DOHH2 (cell line): ENCODE measurements around the gene B4GAT1.

Source experiments
- H3F3A ChIP-seq: fragments of 200-600 bp; sonication (generic), shearing (Covaris generic); 2 replicates; pipeline ENCODE4 v1.6.0; 2016; ENCODE audit warnings: antibody characterized with exemption, mild to moderate bottlenecking; ENCODE audit not compliant: control insufficient read depth, insufficient read depth
- H3K27ac ChIP-seq: fragments of 200-600 bp; sonication (generic); 2 replicates; pipeline ENCODE4 v1.5.1; 2014; ENCODE audit warnings: low read depth, mild to moderate bottlenecking, low read length, moderate library complexity
- H3K27me3 ChIP-seq: fragments of 200-600 bp; sonication (generic); 2 replicates; pipeline ENCODE4 v1.6.1; 2014; ENCODE audit warnings: mild to moderate bottlenecking, low read length, mixed read lengths; ENCODE audit not compliant: control insufficient read depth
- H3K36me3 ChIP-seq: fragments of 200-600 bp; sonication (generic); 2 replicates; pipeline ENCODE4 v1.6.1; 2014; ENCODE audit warnings: mild to moderate bottlenecking, low read length, moderate library complexity, mixed read lengths; ENCODE audit not compliant: control insufficient read depth
- H3K4me1 ChIP-seq: fragments of 200-600 bp; sonication (generic); 2 replicates; pipeline ENCODE4 v1.6.1; 2014; ENCODE audit warnings: mild to moderate bottlenecking, low read length, mixed read lengths; ENCODE audit not compliant: control insufficient read depth
- H3K4me2 ChIP-seq: fragments of 200-600 bp; sonication (generic); 2 replicates; pipeline ENCODE4 v1.6.0; 2014; ENCODE audit warnings: mild to moderate bottlenecking, low read length, moderate library complexity
- H3K4me3 ChIP-seq: fragments of 200-600 bp; sonication (generic); 2 replicates; pipeline ENCODE4 v1.5.1; 2014; ENCODE audit warnings: mild to moderate bottlenecking, low read length, mixed read lengths
- H3K79me2 ChIP-seq: fragments of 200-600 bp; sonication (generic); 2 replicates; pipeline ENCODE4 v1.6.1; 2014; ENCODE audit warnings: mild to moderate bottlenecking, low read length, mixed read lengths; ENCODE audit not compliant: control insufficient read depth
- H3K9me2 ChIP-seq: fragments of 200-600 bp; sonication (generic); replicated peaks from 2 replicates; pipeline ENCODE4 v1.6.1; 2014; ENCODE audit warnings: mild to moderate bottlenecking, low read length, mixed read lengths; ENCODE audit not compliant: control insufficient read depth
- H3K9me3 ChIP-seq: fragments of 200-600 bp; sonication (generic); 2 replicates; pipeline ENCODE4 v1.6.1; 2014; ENCODE audit warnings: antibody characterized with exemption, low read length, mixed read lengths; ENCODE audit not compliant: control insufficient read depth, insufficient read depth
- H4K20me1 ChIP-seq: fragments of 200-600 bp; sonication (generic); 2 replicates; pipeline ENCODE4 v1.6.0; 2014; ENCODE audit warnings: low read depth, mild to moderate bottlenecking, antibody characterized with exemption, low read length, moderate library complexity; ENCODE audit not compliant: control insufficient read depth, insufficient read depth
- EZH2phosphoT487 ChIP-seq: fragments of 200-600 bp; sonication (generic); IDR thresholded peaks from 2 replicates; pipeline ENCODE4 v1.6.1; 2017; ENCODE audit warnings: borderline replicate concordance, mild to moderate bottlenecking, antibody characterized with exemption, low read length, moderate library complexity, mixed read lengths
- TF ChIP-seq, protein P1 (sequence below): fragments of 200-600 bp; sonication (generic); IDR thresholded peaks from one replicate; pipeline ENCODE4 v1.5.1; 2014; ENCODE audit warnings: antibody characterized with exemption, mild to moderate bottlenecking, low read depth, low read length; ENCODE audit not compliant: poor library complexity, severe bottlenecking

Gene B4GAT1

DNA sequence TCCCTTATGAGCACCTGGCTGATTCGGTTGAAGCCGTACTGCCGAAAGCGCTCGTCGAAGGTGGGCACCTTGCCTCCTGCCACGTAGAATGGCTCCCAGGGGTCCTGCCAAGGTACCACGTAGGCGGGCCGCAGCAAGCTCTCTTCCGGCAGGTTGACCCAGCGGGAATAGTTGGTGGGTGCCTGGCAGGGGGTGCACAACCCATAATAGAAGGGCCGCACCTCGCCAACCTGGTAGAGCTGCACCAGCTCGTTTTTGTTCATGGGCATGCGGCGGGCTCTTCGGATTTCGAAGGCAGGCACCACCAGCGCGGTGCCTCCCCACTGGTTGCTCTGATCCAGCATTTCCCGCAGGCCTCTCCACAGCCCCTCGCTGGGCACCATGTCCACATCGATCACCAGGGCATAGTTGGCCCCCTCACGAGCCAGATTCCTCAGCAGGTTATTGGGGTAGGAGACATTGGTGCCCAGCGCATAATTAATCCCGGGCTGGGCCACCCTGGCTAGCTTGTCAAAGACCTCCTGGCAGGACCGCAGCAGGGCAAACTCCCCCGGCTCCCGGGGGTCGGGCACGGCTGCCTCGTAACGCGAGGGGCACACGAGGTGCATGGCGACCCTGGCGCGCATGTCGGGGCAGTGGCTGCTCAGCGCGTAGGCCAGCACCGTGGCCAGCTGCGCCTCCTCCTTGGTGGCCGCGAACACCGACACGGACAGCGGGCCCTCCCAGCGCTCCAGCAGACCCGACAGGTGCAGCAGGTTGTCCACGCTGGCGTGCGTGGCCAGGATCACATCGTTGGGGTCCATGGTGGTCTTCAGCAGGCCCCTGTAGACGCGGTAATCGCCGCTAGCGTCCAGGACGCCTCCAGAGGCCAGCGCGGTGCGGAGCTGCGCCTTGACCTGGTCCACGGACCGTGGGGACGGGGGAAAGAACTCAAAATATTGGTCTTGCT lies 679 bp downstream of the B4GAT1 start:
- Histone ChIP-seq H3K9me2 (no peaks in the 10 kb centered on the region), H3K27me3 (no peaks in the 10 kb centered on the region), H3K27ac (peak overlapping the region; percentile 33; the same call in 1 of the 2 replicates), H3K79me2 (peaks cover 36% of the 10 kb centered on the region), H3K36me3 (peaks cover 1% of the 10 kb centered on the region), H3K4me2 (peak overlapping the region; percentile 90), H3K4me1 (peaks cover 40% of the 10 kb centered on the region), H3K4me3 (peak overlapping the region; percentile 95), H3K9me3 (no peaks in the 10 kb centered on the region), H3F3A (peaks cover 17% of the 10 kb centered on the region), H4K20me1 (peaks cover 4% of the 10 kb centered on the region; the same call in 1 of the 2 replicates)
- no peak for TF ChIP-seq EZH2phosphoT487
- TF ChIP-seq, protein P1, sequence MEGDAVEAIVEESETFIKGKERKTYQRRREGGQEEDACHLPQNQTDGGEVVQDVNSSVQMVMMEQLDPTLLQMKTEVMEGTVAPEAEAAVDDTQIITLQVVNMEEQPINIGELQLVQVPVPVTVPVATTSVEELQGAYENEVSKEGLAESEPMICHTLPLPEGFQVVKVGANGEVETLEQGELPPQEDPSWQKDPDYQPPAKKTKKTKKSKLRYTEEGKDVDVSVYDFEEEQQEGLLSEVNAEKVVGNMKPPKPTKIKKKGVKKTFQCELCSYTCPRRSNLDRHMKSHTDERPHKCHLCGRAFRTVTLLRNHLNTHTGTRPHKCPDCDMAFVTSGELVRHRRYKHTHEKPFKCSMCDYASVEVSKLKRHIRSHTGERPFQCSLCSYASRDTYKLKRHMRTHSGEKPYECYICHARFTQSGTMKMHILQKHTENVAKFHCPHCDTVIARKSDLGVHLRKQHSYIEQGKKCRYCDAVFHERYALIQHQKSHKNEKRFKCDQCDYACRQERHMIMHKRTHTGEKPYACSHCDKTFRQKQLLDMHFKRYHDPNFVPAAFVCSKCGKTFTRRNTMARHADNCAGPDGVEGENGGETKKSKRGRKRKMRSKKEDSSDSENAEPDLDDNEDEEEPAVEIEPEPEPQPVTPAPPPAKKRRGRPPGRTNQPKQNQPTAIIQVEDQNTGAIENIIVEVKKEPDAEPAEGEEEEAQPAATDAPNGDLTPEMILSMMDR: no peak

DNA sequence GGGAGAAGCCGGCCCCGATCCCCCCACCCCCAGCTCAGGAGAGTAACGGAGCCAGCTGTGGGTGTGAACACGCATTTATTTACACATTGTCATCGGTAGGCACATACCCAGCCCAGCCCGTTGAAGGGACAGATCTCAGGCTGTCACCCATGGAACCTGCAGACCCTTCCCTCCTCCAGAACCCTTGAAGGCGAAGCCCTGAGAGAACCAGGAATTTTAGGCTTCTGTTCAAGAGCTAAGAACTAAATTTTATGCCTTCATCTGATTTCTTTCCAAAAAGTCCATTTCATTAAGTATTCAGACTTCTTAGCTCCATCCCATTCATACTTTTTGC lies 2.1 kb downstream of the B4GAT1 start:
- peak overlapping the region; percentile 28; the same call in 1 of the 2 replicates for H3K27ac ChIP-seq
- H3K4me2 ChIP-seq: peak overlapping the region; percentile 90
- no peaks in the 10 kb centered on the region for H3K9me2 ChIP-seq
- H3K4me3 ChIP-seq: peak overlapping the region; percentile 95
- H3K36me3 ChIP-seq: peaks cover 15% of the 10 kb centered on the region
- H3K79me2 ChIP-seq: peaks cover 36% of the 10 kb centered on the region
- H4K20me1 ChIP-seq: peaks cover 4% of the 10 kb centered on the region; the same call in 1 of the 2 replicates
- H3K9me3 ChIP-seq: no peaks in the 10 kb centered on the region
- no peaks in the 10 kb centered on the region for H3K27me3 ChIP-seq
- no peak for TF ChIP-seq EZH2phosphoT487
- TF ChIP-seq, protein P1: no peak
- peaks cover 17% of the 10 kb centered on the region for H3F3A ChIP-seq
- H3K4me1 ChIP-seq: peaks cover 40% of the 10 kb centered on the region

DNA sequence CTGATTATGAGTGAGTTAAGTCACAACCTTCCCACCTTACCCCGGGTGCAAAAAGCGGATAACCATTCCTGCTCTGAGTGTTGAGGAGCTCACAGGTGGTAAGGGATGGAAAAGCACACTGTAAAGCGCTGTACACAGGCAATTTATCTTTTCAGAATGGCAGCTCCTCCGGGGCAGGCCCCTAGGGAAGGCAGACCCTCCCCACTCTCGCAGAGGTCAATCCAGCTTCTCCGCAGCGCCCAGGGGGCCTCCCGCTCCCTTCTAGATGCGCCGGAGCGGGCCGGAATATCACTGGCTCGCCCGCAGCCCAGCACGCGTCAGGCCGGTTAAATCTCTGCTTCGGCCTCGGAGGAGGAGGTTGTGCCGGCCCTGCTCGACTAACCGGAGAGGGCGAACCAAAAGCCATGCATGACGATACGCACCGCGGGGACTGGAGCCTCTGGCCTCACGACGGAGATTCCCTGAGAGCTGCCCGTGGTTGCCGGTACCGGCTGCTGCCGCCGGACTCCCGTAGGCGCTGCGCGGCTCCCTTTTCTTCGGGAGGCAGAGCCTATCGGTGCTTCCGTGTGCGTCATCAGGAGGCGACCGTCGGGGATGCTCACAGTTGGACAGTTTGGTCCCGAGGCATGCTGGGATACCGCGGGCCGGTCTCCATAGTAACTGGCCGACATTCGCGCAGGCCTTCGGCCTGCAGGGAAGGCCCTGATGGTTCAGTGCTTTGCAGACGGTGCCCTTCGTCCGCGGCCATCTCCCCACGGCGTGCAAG lies 2.7 kb downstream of the B4GAT1 start, which contains the start of gene BRMS1:
Gene BRMS1 (minus strand): TSS at position 555 of the 766 bp plus-strand sequence. CDS start 2,870 bp downstream, outside the sequence.
- no peaks in the 10 kb centered on the region for H3K27me3 ChIP-seq
- peaks cover 18% of the 10 kb centered on the region for H3K36me3 ChIP-seq
- peaks cover 36% of the 10 kb centered on the region for H3K79me2 ChIP-seq
- H3K4me2 ChIP-seq: peak within 1 kb of the TSS; percentile 90
- TF ChIP-seq EZH2phosphoT487: no peak
- TF ChIP-seq, protein P1: peak; percentile 15
- H3K9me2 ChIP-seq: no peaks in the 10 kb centered on the region
- H3K9me3 ChIP-seq: no peaks in the 10 kb centered on the region
- peaks cover 40% of the 10 kb centered on the region for H3K4me1 ChIP-seq
- H3K4me3 ChIP-seq: peak within 1 kb of the TSS; percentile 95
- peaks cover 17% of the 10 kb centered on the region for H3F3A ChIP-seq
- peaks cover 4% of the 10 kb centered on the region; the same call in 1 of the 2 replicates for H4K20me1 ChIP-seq
- H3K27ac ChIP-seq: peak within 1 kb of the TSS; percentile 28; the same call in 1 of the 2 replicates
